ELR (cell line): Measurements from ENCODE around the gene KCNH3.
"Not testable (repeated sequence)": the region's sequence is repeated elsewhere in the genome, so short reads cannot be mapped to it uniquely, and the experiment has no call there.

Source experiments
- DNase-seq: peaks from one replicate; pipeline ENCODE4 v3.0.0-alpha.2; 2015; ENCODE audit warnings: low read depth

Gene KCNH3

GRCh38 chr12:49538510-49539403 is at the start of gene KCNH3:
Gene KCNH3 (plus strand): TSS chr12:49539030. CDS start chr12:49539417, 387 bp downstream.
- peak; percentile 76 for DNase-seq

DNA sequence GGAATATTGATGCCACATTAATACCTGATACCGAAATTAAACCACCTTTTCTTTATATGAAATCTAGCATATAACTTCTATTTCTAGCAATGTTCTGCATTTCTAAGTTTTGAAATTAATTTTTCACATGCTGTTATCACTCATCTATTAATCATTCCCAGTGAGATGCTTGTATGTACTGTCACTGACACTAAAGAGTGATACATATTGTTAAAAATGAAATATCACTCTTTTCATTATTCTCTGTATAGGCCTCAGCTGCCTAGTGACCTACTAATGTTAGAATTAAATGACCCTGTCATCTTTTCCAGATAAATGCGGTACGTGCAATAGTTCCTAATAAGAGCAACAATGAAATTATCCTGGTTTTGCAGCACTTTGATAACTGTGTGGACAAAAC is 49.7 kb upstream of the KCNH3 start:
- peak; percentile 58 for DNase-seq

- peak; percentile 97 for DNase-seq
These were observed 49.1 kb upstream of the KCNH3 start for GRCh38 chr12:49489720-49490119.

DNA sequence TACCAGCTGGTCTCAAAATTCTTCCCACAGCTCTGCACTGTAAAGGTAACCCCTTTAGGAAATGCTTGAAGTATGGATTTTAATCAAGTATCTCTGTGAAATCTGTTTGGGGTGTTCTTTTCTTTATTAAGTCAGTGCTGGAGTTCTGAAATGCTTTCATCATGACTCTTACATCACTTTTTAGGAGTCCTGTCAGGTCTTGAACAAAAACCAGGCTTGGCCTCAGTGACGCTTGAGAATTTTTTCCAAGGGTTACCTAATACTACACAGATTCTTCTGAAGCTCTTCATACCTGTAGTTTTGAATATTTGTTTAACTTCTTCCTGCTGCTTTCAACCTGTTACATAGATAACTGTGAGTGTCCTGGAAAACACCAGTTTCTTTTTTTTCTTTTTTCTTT is 47.0 kb upstream of the KCNH3 start:
- no peak for DNase-seq

- DNase-seq = no peak
These were observed 44.9 kb upstream of the KCNH3 start for GRCh38 chr12:49493900-49494299.

DNA sequence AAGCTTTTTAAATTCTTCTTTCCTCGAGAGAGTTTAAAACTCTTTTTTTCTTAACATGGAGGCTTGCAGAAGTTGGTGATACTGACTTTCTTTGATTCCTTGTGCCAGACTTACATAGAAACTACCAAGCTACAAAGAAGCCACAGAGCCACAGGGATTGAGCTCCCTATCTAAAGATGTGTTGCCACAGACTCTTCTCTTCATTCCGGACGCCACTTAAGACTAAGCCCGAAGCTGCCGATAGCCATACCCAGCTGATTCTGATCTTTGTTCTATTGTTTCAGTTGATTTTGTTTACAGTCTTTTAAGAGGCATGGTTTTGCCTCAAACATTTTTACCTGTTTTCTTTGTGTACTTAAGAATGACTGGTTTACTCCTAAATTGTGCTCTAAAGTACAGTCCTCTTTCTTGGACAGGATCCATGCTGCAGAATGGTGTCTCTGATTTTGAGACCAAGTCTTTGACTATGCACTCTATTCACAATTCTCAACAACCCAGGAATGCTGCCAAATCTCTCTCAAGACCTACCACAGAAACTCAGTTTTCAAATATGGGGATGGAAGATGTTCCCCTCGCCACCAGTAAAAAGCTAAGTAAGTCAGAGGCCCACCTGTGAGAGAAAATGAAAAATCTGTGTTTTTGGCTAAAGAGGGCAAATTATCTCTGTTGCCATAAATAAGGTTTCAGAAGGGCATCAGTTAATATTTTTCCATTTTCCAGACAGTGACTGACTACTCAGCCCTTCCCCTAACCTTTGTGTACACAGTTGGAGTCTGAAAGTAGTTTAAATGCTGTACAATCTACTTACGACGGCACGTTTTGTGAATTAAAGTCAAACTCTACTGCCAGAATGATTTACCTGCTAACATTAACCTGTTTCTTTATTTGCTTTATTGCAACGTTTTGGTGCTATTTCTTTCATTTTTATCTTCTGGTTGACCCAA is 42.1 kb upstream of the KCNH3 start:
- DNase-seq = no peak

DNA sequence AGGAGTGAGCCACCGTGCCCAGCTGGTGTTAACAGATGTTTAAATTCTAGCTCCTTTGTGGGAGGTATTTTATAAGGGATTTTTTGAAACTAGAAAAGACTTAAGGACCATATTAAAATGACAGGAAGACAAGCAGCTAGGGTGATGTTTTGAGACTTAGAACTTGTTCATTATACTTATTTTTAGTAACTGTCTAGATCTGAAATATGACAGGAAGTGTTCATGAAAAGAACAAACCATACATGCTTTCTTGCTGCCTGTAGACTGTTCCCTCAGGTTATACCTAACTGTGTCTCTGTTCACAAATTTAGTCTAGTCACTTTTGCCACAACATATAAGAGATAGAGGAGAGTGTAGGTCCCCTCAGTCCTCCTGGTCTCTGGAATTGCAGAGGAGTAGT is 36.9 kb upstream of the KCNH3 start:
- no peak for DNase-seq

DNA sequence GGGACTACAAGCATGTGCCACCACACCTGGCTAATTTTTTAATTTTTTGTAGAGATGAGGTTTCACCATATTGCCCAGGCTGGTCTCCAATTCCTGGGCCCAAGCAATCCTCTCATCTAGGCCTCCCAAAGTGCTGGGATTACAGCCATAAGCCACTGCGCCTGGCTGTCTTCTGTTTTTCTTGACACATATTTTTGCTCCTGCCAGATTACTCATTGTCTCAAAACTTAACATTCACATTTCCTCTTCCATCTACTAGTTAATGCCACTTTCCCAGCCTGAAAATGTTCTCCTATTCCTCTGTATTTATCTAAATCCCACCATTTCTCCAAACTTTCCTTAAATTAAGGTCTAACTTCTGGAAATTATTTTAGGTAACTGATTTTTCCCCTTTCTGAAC is 36.2 kb upstream of the KCNH3 start:
- peak; percentile 43 for DNase-seq

DNA sequence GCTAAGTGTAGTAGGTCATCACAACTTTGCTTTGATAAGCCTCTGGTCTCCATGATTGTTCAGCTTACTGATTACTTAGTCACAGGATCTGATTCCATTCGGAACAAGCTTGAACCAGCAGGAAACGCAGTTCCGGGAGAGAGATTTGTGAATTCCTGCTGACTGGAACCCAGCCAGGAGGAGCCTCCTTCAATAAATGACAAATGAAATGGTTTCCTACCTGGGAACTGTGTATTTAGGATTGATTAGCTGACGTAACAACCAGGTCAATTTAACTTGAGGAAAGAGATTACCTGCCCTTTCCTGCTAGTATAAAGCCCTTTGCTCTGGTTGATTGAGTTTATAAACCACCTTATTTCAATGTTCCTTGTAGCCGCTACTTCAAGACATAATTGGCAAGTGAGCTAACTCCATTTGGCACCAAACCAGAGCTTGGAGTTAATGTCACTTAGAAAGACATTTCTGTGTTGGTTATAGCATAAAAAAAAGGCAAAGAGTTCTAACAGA is 35.1 kb upstream of the KCNH3 start:
- DNase-seq = peak; percentile 95

GRCh38 chr12:49505672-49506071 is 33.2 kb upstream of the KCNH3 start:
- DNase-seq = peak; percentile 84

DNA sequence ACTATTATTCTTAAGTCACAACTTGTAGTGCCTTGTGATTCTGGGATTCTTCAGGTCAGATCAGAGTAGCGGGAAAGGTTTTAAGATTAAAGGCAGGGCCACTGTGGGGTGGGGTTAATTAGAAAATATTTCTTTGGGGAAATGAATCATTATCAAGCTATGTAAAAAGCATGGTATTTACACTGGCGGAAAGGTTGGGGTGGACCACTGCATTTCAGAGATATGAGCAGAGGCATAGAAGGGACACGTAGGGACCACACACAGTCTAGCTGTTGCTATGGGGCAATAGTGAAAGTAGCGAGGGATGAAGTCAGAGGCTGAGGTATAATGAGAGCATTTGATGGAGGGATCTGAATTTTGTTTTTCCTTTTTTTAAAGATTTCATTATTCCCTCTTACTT is 31.7 kb upstream of the KCNH3 start:
- DNase-seq = peak; percentile 99

- not testable (repeated sequence) for DNase-seq
These were observed 29.1 kb upstream of the KCNH3 start for GRCh38 chr12:49509681-49510080.

DNA sequence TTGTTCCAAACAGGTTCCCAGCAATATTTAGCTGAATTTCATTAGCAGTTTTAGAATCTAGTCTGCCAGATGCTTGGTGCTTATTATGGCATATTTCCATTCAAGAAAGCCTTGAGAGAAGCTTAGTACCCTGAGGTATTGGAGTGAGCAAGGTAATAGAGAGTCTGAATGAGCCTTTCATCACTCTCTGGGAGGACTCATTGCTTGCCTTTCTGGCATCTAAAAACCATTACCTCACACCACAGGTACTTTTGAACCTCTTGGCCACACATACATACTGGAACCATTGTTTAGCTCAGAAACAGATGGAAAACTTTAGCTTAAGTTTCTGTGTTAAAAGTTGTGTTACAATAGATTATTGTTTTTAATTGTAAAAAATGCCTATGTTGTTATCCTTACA is 27.4 kb upstream of the KCNH3 start:
- DNase-seq = no peak

GRCh38 chr12:49512546-49512945 is 26.3 kb upstream of the KCNH3 start:
- no peak for DNase-seq

GRCh38 chr12:49515266-49515665 is 23.6 kb upstream of the KCNH3 start:
- peak; percentile 95 for DNase-seq

- peak; percentile 59 for DNase-seq
These were observed 19.8 kb upstream of the KCNH3 start for GRCh38 chr12:49518914-49519573.

GRCh38 chr12:49519574-49519936 is 19.3 kb upstream of the KCNH3 start:
- no peak for DNase-seq

- DNase-seq = no peak
These were observed 17.4 kb upstream of the KCNH3 start for GRCh38 chr12:49521389-49521788.

- DNase-seq = no peak
These were observed 14.0 kb upstream of the KCNH3 start for GRCh38 chr12:49524660-49525324.

GRCh38 chr12:49525942-49526341 is 12.9 kb upstream of the KCNH3 start:
- no peak for DNase-seq

DNA sequence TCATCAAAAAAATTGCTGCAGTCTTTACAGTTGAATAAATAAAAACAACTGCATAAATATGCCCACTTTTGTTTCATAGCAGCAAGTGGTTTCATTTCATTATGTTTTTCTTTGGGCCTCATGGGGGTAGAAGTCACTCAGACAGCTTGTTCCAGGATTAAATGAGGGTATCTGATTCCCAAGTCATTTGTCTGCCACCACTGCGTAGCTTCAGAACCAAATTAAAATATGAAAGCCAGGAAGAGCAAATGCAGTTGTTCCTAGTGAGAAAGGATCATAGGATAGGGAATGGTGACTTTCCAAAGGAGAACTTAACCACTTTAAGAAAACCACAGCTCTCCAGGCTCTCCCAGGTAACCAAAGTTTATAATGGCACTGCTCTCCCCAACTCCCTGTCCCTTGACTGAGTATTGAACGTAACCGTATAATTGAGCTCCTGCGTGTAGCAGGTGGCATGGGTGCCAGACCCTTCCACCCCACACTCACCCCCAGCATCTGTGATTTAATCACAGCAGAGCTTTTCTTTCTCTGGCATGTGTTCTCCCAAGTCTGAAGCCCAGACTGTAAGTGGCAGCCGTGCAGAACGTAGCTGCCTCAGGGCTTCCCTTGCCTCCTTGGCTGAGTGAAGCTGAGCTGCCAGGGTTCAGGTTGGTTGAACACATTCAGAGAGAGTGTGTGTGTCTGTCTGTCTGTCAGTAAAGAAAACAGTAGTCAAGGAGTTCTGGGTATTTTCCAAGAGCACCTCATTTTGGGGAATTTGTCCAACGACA is 11.3 kb upstream of the KCNH3 start:
- DNase-seq = no peak
